Left lung (tissue), 10 donors: Measurements from ENCODE around the gene AP1M1. TPM values are rescaled to one million over a fixed set of nuclear protein-coding genes. Genes with fewer than 3 reads are reported as not detected.

Experiments used
- ATAC-seq: fragments of 200-7000 bp; cut with Tn5 transposase; one replicate; pipeline ENCODE4 v1.9.1; 2020; ENCODE audit warnings: moderate library complexity
- DNase-seq, 4 donors: peaks; one replicate each; pipeline ENCODE4 v3.0.0-alpha.2; 2013 to 2020
- H3K27ac ChIP-seq, 2 donors: fragments of 200-600 bp; sonication (generic) in 1 of 2; one replicate each; pipeline versions ENCODE4 v1.5.0 to v1.8.0; 2020 to 2021
- H3K27me3 ChIP-seq, 2 donors: fragments of 200-600 bp; sonication (generic) in 1 of 2; one replicate each; pipeline versions ENCODE4 v1.5.0 to v1.8.0; 2020 to 2021
- H3K36me3 ChIP-seq, 2 donors: fragments of 200-600 bp; sonication (generic) in 1 of 2; one replicate each; pipeline versions ENCODE4 v1.5.0 to v1.8.0; 2020 to 2021
- H3K4me1 ChIP-seq, 2 donors: fragments of 200-600 bp; one replicate each; pipeline ENCODE4 v1.8.0; 2021
- H3K4me3 ChIP-seq, 2 donors: fragments of 200-600 bp; sonication (generic) in 1 of 2; one replicate each; pipeline versions ENCODE4 v1.5.0 to v1.8.0; 2020 to 2021; ENCODE audit warnings: mild to moderate bottlenecking in 1 of 2
- H3K9me3 ChIP-seq, 2 donors: fragments of 200-600 bp; sonication (generic) in 1 of 2; one replicate each; pipeline versions ENCODE4 v1.5.0 to v1.8.0; 2020 to 2021
- intact Hi-C, 2 donors: fragments of 100-400 bp; cut with DNase I; formaldehyde crosslinking; loops; one replicate each; pipeline versions ENCODE4 v1.11.2 to v1.14.2; 2022
- polyA plus RNA-seq, 6 donors: library from polyadenylated mRNA; unstranded; fragments of 120-200 nt; gene quantifications; one replicate each; pipeline ENCODE4 v1.2.1, GENCODE V29; 2013; ENCODE audit not compliant: insufficient read length in 6 of 6
- total RNA-seq, 2 donors: library from RNA; stranded (reverse); fragmentation: NEBNext Ultra II Directional; extraction: Animal tissue kit (Norgen Biotek cat#: 25700); gene quantifications; one replicate each; pipeline ENCODE4 v1.2.1, GENCODE V29; 2021
- TF ChIP-seq, protein P1 (sequence below), 2 donors: fragments of 200-600 bp; sonication (generic) in 1 of 2; IDR thresholded peaks; one replicate each; pipeline versions ENCODE4 v1.5.0 to v1.8.0; 2021; ENCODE audit warnings: antibody characterized with exemption in 2 of 2
- donor health status: DM: no; HTN: yes; CAD: no.
- donor health status: DM: no; HTN: no; CAD: no.

Gene AP1M1
- total and polyA plus RNA-seq, 8 donors, result 51.2 to 73.9 (median 57.0) TPM

DNA sequence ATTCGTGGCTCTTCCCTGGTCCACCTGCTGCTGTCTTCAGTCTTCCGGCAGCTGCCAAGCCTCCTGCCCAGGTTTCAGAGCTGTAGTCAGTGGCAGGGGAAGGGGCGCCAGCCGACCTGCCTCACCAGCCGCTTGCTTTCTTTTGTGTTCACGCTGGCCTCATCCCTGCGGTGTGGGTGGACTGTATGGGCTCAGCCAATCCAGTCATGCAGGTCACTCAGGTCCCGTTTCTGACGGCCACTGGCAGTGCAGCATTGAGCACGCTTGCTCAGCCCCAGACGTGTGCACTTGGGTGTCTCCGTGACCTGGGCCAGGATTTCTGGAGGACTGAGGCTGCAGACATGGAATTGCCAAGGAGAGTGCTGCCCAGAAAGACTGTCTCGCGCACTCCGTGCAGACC, 26.0 kb downstream of the AP1M1 start:
- H3K36me3 ChIP-seq, result peaks cover 0 to 100% of the 10 kb centered on the region in 2 donors
- TF ChIP-seq, protein P1, sequence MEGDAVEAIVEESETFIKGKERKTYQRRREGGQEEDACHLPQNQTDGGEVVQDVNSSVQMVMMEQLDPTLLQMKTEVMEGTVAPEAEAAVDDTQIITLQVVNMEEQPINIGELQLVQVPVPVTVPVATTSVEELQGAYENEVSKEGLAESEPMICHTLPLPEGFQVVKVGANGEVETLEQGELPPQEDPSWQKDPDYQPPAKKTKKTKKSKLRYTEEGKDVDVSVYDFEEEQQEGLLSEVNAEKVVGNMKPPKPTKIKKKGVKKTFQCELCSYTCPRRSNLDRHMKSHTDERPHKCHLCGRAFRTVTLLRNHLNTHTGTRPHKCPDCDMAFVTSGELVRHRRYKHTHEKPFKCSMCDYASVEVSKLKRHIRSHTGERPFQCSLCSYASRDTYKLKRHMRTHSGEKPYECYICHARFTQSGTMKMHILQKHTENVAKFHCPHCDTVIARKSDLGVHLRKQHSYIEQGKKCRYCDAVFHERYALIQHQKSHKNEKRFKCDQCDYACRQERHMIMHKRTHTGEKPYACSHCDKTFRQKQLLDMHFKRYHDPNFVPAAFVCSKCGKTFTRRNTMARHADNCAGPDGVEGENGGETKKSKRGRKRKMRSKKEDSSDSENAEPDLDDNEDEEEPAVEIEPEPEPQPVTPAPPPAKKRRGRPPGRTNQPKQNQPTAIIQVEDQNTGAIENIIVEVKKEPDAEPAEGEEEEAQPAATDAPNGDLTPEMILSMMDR (IDR thresholded peaks at IDR 0.05), result no peak
- DNase-seq, result peak in 1 of 4 donors; percentile 51
- H3K27ac ChIP-seq, result no peak overlapping the region
- no peaks in the 10 kb centered on the region for H3K4me1 ChIP-seq
- peaks cover 0 to 36% of the 10 kb centered on the region in 2 donors for H3K9me3 ChIP-seq
- ATAC-seq, result no peak
- no peak overlapping the region for H3K4me3 ChIP-seq
- no peaks in the 10 kb centered on the region for H3K27me3 ChIP-seq
- intact Hi-C loops, result no loop called here

DNA sequence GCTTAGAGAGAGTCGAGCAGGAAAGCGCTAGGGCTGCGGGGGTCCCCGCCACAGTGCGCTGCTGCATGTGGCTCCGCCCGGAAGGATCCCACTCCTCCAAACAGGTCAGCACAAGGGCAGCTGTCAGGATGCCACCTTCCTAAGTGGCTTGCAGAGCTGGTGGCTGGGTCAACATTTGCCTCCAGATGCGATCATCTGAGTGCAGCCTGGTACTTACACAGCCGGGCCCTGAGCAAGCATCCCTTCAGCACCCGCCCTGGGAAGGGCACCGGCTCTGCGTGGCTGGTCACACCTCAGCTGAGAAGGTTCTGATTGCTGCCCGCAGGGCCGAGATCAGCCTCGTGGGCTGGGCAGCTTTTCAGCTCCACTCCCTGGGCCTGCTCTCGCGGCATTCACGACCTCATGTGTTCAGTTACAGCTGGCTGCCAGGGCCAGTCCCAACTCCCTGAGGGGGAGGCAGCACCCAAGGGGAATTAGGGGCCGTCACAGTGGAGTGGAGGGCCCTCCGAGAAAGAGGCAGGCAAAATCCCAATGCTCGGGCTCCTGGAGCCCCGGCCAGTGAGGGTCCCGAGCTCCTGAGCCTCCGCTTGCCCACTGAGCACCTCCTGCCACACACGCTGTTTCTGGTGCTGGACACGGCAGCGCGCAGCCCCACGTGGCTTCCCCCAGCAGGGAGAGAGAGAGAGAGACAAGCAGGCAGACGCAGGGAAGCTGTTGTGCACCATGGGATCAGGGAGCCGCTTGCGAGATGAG, 26.8 kb downstream of the AP1M1 start:
- TF ChIP-seq, protein P1 (IDR thresholded peaks at IDR 0.05), result no peak
- no peak for ATAC-seq
- Histone ChIP-seq H3K36me3 (peaks cover 0 to 100% of the 10 kb centered on the region in 2 donors), H3K4me3 (no peak overlapping the region), H3K9me3 (peaks cover 0 to 32% of the 10 kb centered on the region in 2 donors), H3K27ac (no peak overlapping the region), H3K27me3 (no peaks in the 10 kb centered on the region), H3K4me1 (no peaks in the 10 kb centered on the region)
- intact Hi-C loops, result no loop called here
- peak in 1 of 4 donors; percentile 77 for DNase-seq

DNA sequence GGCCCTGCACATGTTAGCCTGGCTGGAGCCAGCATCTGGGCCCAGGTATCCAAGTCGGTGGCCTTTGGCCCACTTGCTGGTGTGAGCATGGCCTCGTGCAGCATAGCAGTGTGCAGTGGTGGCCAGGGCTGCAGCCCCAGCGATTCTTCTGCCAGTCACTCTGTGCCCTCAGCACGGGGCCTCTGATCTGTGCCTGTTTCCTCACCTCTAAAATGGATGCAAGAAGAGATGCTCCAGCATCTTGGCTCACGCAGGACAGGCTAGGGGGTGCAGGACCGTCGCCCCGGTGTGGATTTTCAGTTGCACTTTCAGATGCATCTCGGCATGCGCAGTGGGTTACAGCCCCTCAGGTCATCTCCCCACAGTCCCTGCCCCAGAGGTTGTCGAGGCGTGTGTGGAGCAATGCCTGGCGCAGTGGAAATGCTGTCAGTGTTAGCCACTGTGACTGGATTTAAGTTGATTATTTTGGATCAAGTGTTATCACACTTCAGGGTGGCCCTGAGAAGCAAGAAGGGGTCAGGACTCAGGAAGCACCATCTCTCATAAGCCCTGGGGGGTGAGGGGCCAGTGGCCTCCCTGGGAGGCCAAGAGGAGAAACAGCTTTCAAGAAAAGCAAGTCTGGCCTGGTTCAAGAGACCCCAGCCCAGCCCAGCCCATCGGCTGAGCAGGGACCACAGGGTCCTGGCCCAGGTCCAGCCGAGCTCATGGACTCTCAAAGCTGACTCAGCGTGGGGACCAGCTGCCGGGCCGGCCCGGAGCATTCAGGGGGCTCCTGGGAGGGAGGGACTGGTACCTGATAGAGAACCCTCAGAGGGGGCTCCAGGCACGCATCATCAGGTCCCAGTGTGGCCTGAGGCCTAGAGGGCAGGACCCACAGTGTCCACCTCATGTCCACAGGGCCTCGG, 27.8 kb downstream of the AP1M1 start:
- no peak for DNase-seq
- no peak for ATAC-seq
- H3K27me3 ChIP-seq, result no peaks in the 10 kb centered on the region
- peaks cover 0 to 100% of the 10 kb centered on the region in 2 donors for H3K36me3 ChIP-seq
- intact Hi-C loops, result no loop called here
- peaks cover 0 to 22% of the 10 kb centered on the region in 2 donors for H3K9me3 ChIP-seq
- H3K4me3 ChIP-seq, result no peak overlapping the region
- TF ChIP-seq, protein P1 (IDR thresholded peaks at IDR 0.05), result no peak
- no peaks in the 10 kb centered on the region for H3K4me1 ChIP-seq
- H3K27ac ChIP-seq, result no peak overlapping the region

DNA sequence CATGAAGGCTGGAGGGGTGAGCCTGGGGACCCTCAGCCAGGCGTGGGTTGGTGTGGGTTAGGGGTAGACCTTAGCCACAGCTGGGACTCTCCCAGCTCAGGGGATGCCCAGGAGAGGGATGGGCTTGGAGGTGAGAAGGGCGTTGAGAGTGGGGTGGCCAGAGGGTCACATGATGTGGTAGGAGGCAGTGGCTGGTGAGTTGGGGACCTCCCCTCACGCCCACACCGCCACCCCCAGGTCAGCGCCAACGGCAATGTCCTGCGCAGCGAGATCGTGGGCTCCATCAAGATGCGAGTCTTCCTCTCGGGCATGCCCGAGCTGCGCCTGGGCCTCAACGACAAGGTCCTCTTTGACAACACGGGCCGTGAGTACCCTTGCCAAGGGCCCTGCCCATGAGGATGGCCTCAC, 28.5 kb downstream of the AP1M1 start:
- ATAC-seq, result no peak
- TF ChIP-seq, protein P1 (IDR thresholded peaks at IDR 0.05), result no peak
- H3K27ac ChIP-seq, result no peak overlapping the region
- no peaks in the 10 kb centered on the region for H3K4me1 ChIP-seq
- H3K4me3 ChIP-seq, result no peak overlapping the region
- peaks cover 0 to 15% of the 10 kb centered on the region in 2 donors for H3K9me3 ChIP-seq
- H3K27me3 ChIP-seq, result no peaks in the 10 kb centered on the region
- DNase-seq, result no peak
- peaks cover 0 to 100% of the 10 kb centered on the region in 2 donors for H3K36me3 ChIP-seq
- intact Hi-C loops, result no loop called here
